Mesenteric fat pad (tissue), 1 donor: ENCODE data around the gene GRPEL2. TPM values are rescaled to one million over a fixed set of nuclear protein-coding genes. Genes with fewer than 3 reads are reported as not detected.
"Not testable (repeated sequence)": the region's sequence is repeated elsewhere in the genome, so short reads cannot be mapped to it uniquely, and the experiment has no call there.

Experiments
- DNase-seq: peaks from one replicate; pipeline ENCODE4 v3.0.0-alpha.2; 2020; ENCODE audit warnings: low spot score
- total RNA-seq: library from RNA; stranded (reverse); fragmentation: NEBNext Ultra II Directional; extraction: Animal tissue kit (Norgen Biotek cat#: 25700); gene quantifications from one replicate; pipeline ENCODE4 v1.2.1, GENCODE V29; 2021
- donor health status: DM: yes; HTN: yes; CAD: no.

GRPEL2 gene
- total RNA-seq, 1 donor from 2014 or later: 22.7 TPM

DNA sequence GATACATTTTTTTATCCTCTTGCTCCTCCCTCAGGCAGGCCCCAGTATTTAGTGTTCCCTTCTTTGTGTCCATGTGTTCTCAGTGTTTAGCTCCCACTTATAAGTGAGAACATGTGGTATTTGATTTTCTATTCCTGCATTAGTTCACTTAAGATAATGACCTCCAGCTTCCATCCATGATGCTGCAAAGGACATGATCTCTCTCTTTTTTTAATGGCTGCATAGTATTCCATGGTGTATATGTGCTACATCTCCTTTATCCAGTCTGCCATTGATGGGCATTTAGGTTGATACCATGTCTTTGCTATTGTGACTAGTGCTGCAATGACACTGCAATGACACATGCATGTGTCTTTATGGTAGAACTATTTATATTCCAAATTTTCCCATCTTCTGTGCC is 49.7 kb downstream of the GRPEL2 start:
- DNase-seq: not testable (repeated sequence)

DNA sequence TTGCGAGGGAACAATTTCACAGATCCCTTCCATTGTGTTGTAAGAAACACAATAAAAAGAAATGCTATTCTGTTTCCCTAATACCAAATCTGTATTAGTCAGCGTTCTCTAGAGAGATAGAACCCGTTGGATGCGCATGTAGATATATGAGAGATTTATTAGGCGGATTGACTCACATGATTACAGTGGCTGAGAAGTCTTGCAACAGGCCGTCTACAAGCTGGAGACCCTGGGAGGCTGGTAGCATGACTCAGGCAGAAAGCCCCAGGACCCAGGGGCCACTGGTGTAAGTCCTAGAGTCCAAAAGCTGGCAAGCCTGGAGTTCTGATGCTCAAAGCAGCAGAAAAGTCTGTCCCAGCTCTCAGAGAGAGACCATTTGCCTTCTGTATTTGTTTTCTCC is 52.2 kb downstream of the GRPEL2 start:
- DNase-seq: no peak

DNA sequence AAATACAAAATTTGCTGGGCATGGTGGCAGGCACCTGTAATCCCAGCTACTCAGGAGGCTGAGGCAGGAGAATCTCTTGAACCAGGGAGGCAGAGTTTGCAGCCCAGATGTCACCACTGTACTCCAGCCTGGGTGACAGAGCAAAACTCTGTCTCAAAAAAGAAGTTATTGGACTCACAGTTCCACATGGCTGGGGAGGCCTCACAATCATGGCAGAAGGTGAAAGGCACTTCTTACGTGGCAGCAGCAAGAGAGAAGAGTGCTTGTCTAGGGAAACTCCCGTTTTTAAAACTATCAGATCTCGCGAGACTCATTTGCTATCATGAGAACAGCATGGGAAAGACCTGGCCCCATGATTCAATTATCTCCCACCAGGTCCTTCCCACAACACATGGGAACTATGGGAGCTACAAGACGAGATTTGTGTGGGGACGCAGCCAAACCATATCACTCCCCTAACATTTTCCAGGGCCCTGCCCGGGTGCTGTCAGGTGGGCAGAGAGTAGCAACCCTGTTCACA is 53.5 kb downstream of the GRPEL2 start:
- not testable (repeated sequence) for DNase-seq

DNA sequence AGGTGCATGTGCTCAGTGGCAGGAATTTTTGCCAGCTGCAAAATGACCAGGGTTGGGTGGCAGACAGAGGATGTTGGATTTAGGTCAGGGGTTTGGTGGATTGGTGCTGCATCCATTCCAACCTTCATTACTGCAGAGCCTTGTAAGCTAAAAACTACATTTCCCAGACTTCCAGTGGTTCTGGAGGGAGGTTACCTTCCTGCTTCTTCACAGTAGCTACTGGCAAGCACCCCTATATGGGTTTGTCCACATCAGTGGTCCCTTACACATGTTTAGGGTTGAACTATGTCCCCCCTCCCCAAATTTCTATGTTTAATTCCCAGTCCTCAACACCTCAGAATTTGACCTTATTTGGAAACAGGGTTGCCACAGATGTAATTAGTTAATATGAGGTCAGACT is 54.5 kb downstream of the GRPEL2 start:
- no peak for DNase-seq

DNA sequence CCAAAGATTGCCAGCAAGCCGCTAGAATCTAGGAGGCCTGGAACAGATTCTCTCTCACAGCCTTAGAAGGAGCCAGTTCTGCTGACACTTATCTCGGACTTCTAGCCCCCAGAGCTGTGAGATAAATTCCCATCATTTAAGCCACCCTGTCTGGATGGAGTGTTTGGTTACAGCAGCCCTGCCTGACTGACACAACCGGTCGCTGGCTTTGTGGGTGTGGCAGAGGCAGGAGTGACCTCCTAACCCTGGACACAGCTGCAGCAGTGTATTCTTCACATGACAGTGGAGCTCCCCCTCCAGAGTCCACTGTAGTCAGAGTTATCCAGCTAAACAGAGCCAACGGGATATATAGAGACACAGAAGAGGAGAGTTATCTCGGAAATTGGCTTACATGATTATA is 55.0 kb downstream of the GRPEL2 start:
- no peak for DNase-seq

DNA sequence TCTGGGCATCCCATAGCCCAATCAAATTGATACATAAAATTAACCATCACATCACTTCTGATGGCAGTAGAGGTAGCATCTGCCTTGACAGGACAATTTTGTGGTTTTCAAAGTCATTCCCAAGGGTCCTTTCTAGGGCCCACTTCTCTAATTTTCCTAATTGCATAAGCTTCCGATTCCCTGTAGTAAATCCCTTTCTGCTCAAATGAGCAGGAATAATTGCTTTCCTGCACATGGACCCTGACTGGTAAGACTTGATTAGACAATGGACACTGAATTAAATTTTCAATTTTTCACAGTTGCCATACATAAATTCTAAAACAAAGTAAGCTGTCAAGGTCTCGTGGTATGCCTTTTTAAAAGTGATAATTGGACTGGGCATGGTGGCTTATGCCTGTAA is 55.8 kb downstream of the GRPEL2 start:
- DNase-seq: no peak

DNA sequence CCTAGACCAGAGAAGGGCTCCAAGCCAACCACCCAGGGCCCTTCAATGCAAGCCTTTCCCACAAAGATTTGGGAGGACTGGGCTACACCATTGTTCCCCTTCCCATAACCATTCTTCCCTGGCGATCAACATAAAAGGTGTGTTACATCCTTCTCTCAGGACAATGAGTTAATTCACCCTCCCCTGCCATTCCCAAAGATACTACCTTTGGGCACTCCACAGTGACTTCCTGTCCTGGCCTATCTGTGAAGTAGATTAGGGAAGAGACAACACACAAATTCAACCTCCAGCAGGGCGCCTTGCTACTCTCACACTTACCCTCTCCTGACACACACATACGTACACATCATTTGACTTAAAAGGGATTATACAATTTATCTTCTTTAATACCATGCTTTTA is 57.0 kb downstream of the GRPEL2 start:
- no peak for DNase-seq

Other genes with a start within 250 kb of the GRPEL2 start
- gene ABLIM3, start 204.0 kb upstream of the GRPEL2 start, total RNA-seq: 190 TPM
- 49.3 TPM for gene AFAP1L1, start 73.6 kb upstream of the GRPEL2 start, total RNA-seq
- gene PCYOX1L, start 12.5 kb downstream of the GRPEL2 start, total RNA-seq: 1.9 TPM
- gene IL17B, start 33.8 kb downstream of the GRPEL2 start, total RNA-seq: not detected
- 224 TPM for gene CSNK1A1, start 205.9 kb downstream of the GRPEL2 start, total RNA-seq
- 3.9 TPM for gene ARHGEF37, start 236.0 kb downstream of the GRPEL2 start, total RNA-seq